NCI-H187 treated with DMSO at 0.1 percent for 48 hours (cell line): ENCODE measurements around the gene DGKD.

ENCODE experiments used
- DNase-seq: peaks from one replicate; lab custom pipeline; 2025; lab: John Stamatoyannopoulos, UW

DGKD gene

DNA sequence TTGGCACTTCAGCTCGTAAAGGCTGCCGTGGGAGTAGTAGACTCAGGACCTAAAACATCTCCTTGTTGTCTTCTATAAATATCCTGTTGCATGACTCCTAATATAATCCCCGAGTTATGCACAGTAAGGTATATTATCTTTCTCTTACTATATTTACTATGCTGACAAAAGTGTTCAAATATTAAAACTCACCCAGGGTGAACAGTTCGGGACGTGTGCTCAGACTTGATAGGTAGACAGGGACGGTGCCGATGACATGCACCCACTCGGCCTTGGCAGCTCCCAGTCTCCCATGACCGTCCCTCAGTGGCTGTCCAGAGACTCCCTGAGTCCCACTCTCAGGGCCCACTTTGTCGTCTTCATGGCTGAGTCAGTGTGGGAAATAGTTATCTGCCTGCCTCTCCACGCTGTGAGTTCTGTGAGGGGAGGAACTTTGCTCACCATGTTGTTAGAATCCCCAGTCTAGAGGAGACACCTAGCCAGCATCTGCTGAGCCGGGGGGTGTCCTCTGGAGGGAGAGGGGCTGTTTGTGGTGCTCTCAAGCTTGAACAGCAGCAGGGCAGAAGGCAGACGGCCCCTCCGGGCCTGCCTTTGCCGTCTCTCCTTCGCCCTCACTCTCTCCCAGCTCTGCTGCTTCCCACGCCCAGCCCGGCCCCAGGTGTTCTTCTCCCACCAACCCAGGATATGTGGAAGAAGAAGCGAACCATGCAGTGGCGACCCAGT is 75.0 kb downstream of the DGKD start:
- DNase-seq, result no peak

GRCh38 chr2:233430081-233430480 is 75.8 kb downstream of the DGKD start:
- no peak for DNase-seq

DNA sequence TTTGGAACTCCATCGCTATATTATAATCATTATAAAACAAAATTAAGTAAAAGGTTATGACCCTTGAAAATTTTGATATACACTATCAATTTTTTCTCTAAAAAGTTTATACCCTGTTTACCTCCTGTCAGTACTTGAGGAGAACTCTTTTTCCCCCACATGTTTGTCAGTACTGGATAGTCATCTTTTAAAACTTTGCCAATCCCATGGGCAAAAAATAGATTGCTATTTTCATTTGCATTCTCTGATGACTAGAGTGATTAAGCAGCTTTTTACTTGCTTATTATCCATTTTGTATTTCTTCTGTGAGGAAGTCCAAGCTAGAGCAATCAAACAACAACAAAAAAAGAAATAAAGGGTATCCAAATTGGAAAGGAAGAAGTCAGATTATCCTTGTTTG is 76.4 kb downstream of the DGKD start:
- DNase-seq, result no peak

DNA sequence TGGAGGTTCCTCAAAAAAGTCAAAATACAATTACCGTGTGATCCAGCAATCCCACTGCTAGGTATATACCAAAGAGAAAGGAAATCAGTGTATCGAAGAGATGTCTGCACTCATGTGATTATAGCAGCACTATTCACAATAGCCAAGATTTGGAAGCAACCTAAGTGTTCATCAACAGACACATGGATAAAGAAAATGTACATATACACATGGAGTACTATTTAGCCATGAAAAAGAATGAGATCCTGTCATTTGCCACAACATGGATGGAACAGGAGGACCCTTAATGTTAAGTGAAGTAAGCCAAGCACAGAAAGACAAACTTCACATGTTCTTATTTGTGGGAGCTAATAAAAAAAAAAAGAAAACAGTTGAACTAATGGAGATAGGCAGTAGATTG is 78.7 kb downstream of the DGKD start:
- DNase-seq, result no peak

DNA sequence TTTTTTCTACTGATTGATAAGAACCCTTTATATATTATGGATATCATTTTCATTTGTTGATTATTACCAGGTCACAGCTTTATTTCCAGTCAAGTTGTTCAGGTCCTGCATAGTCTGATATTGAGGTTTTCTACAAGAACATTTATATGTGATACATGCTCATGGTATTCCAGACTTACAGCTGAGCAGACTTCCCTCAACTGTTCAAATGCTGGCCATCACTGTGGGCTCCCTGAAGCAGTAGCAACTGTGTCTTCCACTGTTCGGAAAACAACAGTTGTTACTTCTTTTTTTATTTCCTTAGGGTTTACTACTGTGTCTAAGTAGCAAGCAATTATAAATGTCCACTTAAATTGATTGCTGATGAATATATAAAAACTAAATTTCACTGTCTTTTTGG is 79.5 kb downstream of the DGKD start:
- DNase-seq, result no peak

DNA sequence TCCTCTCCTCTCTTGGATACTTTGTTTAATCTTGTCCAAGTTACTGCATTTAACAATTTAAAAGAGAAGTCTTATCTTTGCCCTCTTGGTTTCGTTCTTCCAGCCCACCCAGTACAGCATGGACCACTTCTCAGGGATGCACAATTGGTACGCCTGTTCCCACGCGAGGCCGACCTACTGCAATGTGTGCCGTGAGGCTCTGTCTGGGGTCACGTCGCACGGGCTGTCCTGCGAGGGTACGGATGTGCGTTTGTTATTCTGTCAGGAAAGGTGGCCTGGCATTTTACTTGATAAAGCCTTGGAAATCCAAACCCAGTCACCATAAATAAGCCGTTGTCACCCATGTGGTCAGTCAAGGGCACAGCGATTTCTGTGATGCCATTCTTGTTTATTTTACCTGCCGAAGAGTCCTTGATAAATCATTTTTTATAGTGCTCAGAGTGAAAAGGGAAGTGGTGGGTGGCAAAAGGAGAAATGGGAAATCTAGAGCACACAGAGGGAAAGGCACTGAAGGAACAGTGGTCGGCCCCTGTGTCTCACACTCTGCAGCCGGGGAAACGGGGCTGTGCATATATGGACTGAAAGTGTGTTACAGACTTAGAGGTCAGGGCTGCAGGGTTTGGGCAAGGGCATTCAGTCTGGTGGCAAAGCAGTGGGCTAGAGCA is 80.5 kb downstream of the DGKD start:
- no peak for DNase-seq

DNA sequence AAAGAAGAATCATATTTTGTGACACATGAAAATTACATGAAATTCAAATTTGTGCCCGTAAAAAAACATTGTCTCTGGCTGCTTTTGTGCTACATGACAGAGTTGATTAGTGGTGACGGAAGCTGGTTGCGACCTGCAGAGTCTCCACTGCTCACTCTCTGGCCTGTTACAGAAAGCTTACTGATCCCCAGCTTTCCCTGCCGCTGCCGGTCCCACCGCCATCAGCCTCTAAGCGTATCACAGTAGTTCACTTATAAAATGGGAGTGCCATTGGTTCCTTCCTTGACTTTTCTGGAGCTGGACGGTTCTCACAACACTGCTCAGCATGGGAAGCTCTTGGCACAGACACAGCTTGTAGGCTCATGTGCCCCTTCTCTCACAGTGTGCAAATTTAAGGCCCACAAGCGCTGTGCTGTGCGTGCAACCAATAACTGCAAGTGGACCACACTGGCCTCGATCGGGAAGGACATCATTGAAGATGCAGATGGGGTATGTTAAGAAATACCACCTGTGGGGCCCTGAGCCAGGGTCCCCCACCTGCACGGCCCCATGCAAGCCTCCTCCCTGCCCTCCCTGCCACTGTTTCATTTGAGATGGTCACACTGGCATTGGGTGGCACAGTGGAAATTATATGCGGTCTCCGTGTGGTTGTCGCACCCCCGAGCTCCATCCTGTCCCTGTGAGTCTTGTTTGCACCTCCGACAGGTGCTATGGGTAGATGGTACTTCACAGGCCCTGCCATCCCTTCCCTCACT is 81.3 kb downstream of the DGKD start:
- no peak for DNase-seq

DNA sequence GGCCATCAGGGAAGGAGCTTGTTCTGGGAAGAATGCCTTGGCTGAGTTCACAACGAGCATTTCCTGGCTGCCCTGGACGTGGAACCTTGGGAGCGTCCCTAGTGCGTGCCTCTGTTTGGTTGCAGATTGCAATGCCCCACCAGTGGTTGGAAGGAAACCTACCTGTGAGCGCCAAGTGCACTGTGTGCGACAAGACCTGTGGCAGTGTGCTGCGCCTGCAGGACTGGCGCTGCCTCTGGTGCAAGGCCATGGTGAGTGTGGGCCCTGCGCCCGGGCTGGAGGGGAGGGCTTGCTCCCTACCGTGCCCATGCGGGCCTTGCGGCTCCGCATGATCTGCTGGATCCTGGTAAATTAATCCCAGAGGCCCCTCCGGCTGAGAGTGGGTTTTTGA is 81.9 kb downstream of the DGKD start:
- DNase-seq, result no peak

GRCh38 chr2:233436691-233437438 is 82.6 kb downstream of the DGKD start:
- DNase-seq, result no peak

DNA sequence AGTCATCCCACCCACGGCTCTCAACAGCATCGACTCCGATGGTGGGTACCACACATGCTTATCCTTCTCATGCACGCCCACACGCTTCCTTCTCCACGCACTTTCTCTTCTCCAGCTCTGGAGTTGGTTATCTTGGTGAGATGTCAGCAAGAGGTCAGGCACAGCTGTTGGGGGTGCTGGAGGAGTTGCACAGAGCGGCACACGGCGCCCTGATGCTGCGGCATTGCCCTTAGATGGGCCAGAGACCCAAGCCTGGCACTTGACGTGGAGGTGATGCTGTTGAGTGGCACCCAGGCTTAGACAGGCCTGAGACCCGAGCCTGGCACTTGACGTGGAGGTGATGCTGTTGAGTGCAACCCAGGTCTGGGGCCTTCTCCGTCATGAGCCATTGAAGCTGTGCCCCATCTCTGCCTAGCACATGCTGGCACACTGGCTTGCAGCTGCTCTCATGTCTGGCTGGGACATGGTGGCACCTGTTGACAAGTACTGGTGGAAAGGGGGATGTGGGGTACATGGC is 83.2 kb downstream of the DGKD start:
- DNase-seq, result no peak

DNA sequence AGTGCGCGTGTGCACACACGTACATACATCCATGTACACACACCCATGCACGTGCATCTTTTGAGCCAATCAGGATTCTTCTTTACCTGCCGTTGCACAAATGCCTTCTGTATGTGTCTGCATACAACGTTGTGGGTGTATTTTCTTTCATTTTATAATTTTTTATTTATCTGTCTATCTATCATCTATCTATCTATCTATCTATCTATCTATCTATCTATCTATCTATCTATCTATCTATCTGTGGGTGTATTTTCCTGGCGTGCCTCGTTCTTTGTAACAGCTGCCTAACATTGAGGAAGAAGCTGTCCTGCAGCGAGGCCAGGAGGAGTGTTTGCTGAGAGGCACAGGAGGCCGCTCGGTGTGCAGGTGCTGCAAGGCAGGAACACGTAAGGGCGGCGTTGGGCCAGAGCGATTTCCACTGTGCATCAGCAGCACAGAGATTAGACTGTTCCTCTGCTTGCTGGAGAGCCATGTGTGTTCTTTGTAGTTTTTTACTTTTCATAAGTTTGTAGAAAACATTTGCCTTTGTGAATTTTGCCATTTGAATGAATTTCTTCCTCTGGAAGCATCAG is 84.4 kb downstream of the DGKD start:
- DNase-seq, result no peak

DNA sequence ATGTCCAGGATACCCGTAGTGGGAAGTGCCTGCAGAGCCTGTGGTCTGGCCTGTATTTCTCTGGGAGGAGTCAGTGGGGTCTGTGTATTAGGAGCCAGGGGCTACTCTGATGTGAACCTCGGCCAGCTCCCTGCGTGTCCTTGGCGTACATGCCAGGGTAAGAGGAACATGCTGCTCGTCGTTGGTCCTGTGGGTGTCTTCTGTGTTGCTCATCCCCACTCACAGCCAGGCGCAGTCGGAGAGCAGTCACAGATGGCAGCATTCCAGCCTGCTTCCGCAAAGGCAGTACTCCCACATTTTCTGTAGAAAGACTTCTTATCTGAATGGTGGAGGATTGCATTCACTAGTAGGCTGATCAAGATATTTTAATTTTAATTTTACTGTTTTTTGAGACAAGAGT is 84.9 kb downstream of the DGKD start:
- DNase-seq, result no peak

DNA sequence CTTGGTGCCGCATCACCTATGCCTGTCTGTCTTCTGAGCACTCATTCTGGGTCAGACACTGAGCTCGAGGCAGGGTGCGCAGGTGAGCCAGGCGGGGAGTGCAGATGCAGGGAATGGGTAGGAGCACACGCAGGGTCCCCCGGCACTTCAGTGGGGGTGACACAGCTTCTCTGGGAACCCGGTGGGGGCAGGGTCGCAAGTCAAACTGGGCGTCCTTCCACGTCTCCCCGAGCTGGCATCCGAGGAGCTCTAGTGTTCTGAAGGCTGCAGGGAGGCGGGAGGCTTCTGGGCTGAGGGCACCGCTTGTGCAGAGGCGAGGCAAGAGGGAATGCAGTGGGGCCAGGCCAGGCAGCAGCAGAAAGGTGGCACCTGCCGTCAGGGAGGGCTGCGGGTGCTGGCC is 86.0 kb downstream of the DGKD start:
- DNase-seq, result no peak

GRCh38 chr2:233440714-233441113 is 86.4 kb downstream of the DGKD start:
- DNase-seq, result no peak

- no peak for DNase-seq
Observed at GRCh38 chr2:233441161-233442027, 87.1 kb downstream of the DGKD start.

GRCh38 chr2:233442028-233442310 is 87.7 kb downstream of the DGKD start:
- DNase-seq, result no peak

DNA sequence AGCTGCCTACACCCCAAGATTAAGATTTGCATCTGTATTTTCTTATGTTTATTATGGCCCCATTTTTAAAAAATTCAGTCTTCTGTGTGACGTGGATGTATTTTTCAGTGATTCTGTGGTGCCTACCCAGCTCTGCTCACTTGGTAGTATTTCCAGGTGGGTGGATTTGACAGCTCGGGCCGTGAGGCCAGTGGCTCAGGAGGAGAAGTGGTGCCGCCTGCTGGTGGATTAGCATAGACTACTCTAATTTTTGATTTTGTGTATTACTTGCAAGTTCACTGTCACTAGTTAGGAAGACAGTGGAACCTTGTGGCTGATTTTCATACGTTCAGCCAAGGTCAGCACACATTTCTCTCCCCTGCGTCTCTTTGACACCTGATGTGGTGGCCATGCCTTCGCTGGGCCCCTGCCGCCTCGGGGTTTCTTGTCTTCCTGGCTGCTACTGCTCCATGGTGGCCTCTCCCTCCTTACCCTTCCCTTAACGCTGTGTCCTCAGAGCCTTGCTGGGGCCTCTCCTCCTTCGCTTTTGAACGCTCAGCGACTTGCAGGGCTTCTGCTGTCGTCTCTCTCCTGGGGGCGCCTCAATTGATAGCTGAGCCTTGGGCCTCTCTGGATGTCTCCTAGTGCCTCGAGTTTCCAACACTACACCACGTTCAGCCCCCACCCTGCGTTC is 89.4 kb downstream of the DGKD start:
- DNase-seq, result no peak

DNA sequence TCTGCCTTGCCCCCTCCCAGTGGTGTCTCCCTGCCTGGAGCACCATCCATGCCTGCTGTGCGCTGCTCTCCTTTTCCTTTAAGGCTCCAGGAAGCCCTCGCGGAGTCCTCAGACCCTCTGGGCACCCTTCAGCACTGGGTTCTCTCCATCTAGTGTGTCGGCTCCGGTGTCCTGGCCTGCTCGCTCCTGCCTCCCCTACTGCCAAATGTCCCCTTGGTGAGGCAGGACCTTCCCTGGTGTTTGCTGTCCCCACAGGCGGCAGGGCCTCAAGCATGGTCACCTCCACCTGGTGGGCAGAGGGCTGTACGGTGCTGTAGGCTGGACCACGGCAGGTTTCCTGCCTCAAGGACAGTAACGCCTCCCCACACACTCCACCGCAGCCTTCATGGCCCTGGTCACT is 90.2 kb downstream of the DGKD start:
- no peak for DNase-seq

DNA sequence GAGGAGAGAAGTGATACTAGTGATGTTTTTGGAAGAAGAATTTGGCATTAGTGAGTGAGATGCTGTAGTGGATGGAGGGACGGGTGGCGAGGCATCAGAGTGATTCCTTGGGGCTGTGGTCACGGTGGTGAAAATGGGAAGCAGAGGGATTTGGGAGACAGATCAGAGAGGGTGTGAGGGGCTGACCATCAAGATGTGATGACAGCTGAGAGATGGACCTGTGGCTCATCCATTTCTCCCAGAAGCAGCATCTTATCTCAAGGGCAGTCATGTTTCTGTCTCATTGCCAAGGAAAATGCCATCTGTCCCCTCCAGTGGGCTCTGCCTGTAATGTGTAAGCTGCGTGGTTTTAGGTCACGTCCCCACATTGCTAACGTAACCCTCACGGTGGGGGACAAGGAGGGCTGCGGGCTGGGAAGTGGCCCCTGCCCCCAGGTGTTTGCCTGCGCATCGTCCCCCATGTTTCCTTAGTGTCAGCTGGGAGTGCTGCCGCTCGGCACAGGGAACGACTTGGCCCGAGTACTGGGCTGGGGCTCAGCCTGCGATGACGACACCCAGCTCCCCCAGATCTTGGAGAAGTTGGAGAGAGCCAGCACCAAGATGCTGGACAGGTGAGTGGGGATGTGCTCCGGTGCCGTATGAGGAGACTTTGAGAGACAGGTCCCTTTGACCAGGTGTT is 91.0 kb downstream of the DGKD start:
- DNase-seq, result no peak

GRCh38 chr2:233446121-233446520 is 91.8 kb downstream of the DGKD start:
- DNase-seq, result no peak
